ENCODE measurements around the gene ITSN2. TPM values are rescaled to one million over a fixed set of nuclear protein-coding genes. Genes with fewer than 3 reads are reported as not detected.
"Not testable (repeated sequence)": the region's sequence is repeated elsewhere in the genome, so short reads cannot be mapped to it uniquely, and the experiment has no call there.

The ITSN2 gene
- total RNA-seq, 2 experiments from 2014 or later: 69.7 to 71.2 TPM

DNA sequence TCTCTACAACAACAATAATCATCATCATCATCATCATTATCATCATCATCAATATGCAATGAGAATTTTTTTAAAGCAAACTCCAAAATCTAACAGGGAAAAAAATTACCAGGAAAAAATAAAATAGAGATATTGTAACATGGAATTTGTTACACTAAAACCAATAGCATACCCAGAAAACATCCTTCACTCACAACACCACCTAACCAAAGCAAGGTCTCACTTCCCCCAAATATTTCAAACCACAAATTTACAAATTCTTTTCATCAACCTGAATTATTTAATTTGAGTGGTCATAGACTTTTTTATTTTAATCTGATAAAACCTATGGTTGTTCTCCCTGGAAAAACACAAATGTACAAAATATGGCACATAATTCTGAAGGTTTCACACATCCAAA is 11.2 kb downstream of the ITSN2 start:
- ChIA-PET POLR2A (no interaction called here), CTCF (interaction anchor here (1.3 kb wide), 1 partner anchor 10 kb away, joined by 3 read pairs; no protein-coding TSS in a partner anchor)
- no peak for ATAC-seq
- H3K27ac Mint-ChIP-seq: no peak overlapping the region
- H3K36me3 Mint-ChIP-seq (ENCODE audit: low read depth): no peaks in the 10 kb centered on the region
- H3K4me1 Mint-ChIP-seq (ENCODE audit: low read depth): peaks cover 24% of the 10 kb centered on the region
- no peak for DNase-seq
- no peaks in the 10 kb centered on the region for H3K9me3 Mint-ChIP-seq (ENCODE audit: insufficient read depth)
- no peaks in the 10 kb centered on the region for H3K27me3 Mint-ChIP-seq (ENCODE audit: low read depth)
- H3K4me3 Mint-ChIP-seq: no peak overlapping the region

DNA sequence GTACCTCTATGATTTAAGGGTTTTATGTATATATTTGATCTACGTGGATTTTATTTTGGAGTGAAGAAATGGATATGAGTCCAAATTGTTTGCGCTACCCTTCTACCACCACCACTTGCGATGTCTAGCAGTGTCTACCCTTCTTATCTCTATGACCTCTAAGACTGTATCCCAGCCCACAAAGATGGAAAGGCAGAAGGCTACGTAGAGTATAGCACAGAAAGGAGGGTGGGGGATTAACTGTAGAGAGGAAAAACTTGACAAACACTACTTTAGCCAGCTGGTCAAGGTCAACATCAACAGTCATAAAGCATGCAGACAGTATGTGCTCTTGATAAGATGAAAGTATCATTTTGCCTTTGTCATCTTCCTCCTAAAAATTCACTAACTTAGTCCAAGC is 14.4 kb downstream of the ITSN2 start:
- Mint-ChIP-seq H3K4me3 (no peak overlapping the region), H3K27me3 (ENCODE audit: low read depth) (no peaks in the 10 kb centered on the region), H3K27ac (no peak overlapping the region), H3K9me3 (ENCODE audit: insufficient read depth) (no peaks in the 10 kb centered on the region), H3K36me3 (ENCODE audit: low read depth) (no peaks in the 10 kb centered on the region), H3K4me1 (ENCODE audit: low read depth) (peaks cover 18% of the 10 kb centered on the region)
- ChIA-PET POLR2A (no interaction called here), CTCF (no interaction called here)
- DNase-seq (no peak), ATAC-seq (no peak)

DNA sequence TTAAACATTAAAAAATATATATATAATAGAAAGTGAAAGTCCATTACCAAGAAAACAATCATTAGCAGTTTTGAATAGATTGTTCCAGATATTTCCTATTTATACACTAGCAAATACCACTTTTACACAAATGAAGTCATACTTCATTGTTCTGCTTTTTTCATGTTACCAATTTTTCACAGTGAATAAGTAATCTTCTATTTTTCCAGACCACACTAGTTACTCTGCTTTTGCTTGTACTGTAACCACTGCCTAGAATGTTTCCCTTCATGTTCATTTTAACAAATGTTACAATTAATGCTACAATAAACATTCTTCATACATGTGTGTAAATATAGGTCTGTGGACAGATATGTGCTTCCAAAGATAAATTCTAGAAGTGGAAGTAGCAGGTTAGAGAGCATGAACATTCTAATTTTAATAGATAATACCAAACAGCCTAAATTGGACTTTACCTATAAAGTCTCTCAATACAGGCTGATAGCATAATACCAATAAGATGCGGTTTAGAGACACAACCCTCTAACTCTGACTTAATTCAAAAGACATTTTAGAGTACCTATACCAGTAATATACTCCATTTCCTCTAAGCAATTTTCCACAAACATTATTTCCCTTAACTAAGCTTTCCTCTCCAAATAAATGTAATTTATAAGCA is 17.0 kb downstream of the ITSN2 start:
- no peak for DNase-seq
- Mint-ChIP-seq H3K9me3 (ENCODE audit: insufficient read depth) (no peaks in the 10 kb centered on the region), H3K27me3 (ENCODE audit: low read depth) (no peaks in the 10 kb centered on the region), H3K4me3 (no peak overlapping the region), H3K36me3 (ENCODE audit: low read depth) (no peaks in the 10 kb centered on the region), H3K4me1 (ENCODE audit: low read depth) (peaks cover 17% of the 10 kb centered on the region), H3K27ac (no peak overlapping the region)
- POLR2A ChIA-PET: no interaction called here
- ATAC-seq: no peak
- CTCF ChIA-PET: no interaction called here

DNA sequence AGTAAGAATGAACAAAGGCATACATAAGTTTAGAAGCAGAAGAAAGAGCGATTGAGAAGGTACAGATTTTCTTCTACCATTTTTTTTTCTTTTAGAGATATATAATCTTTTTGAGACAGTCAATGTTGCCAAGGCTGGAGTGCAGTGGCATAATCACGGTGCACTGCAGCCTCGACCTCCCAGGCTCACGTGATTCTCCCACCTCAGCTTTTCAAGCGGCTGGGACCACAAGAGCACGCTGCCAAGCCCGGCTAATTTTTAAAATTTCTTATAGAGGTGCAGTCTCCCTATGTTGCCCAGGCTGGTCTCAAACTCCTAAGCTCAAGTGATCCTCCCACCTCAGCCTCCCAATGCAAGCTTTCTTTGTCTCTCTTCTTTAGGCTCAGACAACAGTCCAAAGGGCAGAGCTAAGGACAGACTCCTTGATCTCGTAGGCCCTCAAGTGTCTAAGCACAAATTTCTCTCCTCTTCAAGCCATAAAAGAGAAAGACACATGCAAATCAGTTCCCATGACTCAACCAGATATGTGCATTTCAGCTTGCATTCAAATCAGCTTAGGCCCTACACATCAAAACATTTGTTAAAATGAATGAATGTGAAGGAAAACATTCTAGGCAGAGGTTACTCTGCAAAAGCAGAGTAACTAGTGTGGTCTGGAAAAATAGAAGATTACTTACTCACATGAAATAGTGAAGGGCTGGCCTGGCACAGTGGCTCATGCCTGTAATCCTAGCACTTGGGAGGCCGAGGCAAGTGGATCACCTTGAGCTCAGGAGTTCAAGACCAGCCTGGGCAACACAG is 18.0 kb downstream of the ITSN2 start:
- Mint-ChIP-seq H3K4me3 (no peak overlapping the region), H3K27ac (no peak overlapping the region), H3K9me3 (ENCODE audit: insufficient read depth) (no peaks in the 10 kb centered on the region), H3K4me1 (ENCODE audit: low read depth) (peaks cover 23% of the 10 kb centered on the region), H3K36me3 (ENCODE audit: low read depth) (no peaks in the 10 kb centered on the region), H3K27me3 (ENCODE audit: low read depth) (no peaks in the 10 kb centered on the region)
- ChIA-PET POLR2A (no interaction called here), CTCF (no interaction called here)
- DNase-seq: no peak
- no peak for ATAC-seq

DNA sequence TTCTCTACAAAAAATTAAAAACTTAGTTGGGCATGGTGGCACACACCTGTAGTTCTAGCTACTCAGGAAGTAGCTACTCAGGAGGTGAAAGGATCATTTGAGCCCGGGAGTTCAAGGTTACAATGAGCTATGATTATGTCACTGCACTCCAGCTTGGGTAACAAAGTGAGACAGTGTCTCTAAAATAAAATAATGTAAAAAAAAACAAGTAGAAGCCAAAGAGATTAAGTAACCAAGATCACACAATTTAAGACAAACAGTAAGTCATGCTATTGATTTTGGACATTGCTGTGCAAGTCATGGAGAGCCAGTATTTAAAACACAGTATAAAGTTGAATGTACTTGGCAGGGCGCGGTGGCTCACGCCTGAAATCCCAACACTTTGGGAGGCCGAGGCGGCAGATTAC is 20.5 kb downstream of the ITSN2 start:
- DNase-seq (no peak), ATAC-seq (no peak)
- H3K4me3 Mint-ChIP-seq: no peak overlapping the region
- H3K36me3 Mint-ChIP-seq (ENCODE audit: low read depth): peaks cover 5% of the 10 kb centered on the region
- no peaks in the 10 kb centered on the region for H3K27me3 Mint-ChIP-seq (ENCODE audit: low read depth)
- POLR2A ChIA-PET: no interaction called here
- H3K9me3 Mint-ChIP-seq (ENCODE audit: insufficient read depth): no peaks in the 10 kb centered on the region
- peaks cover 28% of the 10 kb centered on the region for H3K4me1 Mint-ChIP-seq (ENCODE audit: low read depth)
- CTCF ChIA-PET: no interaction called here
- no peak overlapping the region for H3K27ac Mint-ChIP-seq

DNA sequence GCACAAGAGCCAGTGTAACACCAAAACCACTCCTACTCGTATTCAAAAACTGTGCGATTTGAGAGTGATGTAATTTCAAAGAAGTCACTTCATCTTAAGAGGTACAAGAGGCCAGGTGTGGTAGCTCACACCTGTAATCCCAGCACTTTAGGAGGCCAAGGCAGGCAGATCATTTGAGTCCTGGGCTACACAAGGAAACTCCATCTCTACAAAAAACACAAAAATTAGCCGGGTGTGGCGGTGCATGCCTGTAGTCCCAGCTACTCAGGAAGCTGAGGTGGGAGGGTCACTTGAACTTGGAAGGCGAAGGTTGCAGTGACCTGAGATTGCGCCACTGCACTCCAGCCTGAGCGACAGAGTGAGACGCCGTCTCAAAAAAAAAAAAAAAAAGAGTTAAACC is 21.2 kb downstream of the ITSN2 start:
- H3K27me3 Mint-ChIP-seq (ENCODE audit: low read depth); DNase-seq; H3K36me3 Mint-ChIP-seq (ENCODE audit: low read depth); H3K4me3 Mint-ChIP-seq; CTCF ChIA-PET; ATAC-seq; H3K27ac Mint-ChIP-seq; H3K9me3 Mint-ChIP-seq (ENCODE audit: insufficient read depth); POLR2A ChIA-PET: not testable (repeated sequence)
- peaks cover 33% of the 10 kb centered on the region for H3K4me1 Mint-ChIP-seq (ENCODE audit: low read depth)

DNA sequence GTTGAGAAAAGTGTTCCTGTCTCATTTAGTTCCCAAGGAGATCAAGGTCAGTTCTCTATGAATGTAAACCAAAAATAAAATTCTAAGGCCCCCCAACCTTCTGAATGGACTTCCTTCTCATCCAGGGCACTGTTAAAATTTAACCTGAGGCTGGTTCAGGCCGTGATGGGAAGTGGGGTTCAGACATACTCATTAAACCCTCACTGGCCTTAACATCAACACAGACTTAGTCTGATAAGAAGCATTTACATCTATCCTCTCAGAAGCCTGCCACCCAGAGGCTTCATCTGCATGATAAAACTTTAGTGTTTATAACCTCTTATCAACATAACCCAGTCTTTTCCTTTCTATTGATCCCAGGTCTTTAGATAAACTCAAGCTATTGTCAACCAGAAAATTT is 22.4 kb downstream of the ITSN2 start:
- ChIA-PET POLR2A (no interaction called here), CTCF (no interaction called here)
- no peak for ATAC-seq
- no peaks in the 10 kb centered on the region for H3K27me3 Mint-ChIP-seq (ENCODE audit: low read depth)
- H3K9me3 Mint-ChIP-seq (ENCODE audit: insufficient read depth): no peaks in the 10 kb centered on the region
- peaks cover 38% of the 10 kb centered on the region for H3K4me1 Mint-ChIP-seq (ENCODE audit: low read depth)
- no peak for DNase-seq
- no peak overlapping the region for H3K4me3 Mint-ChIP-seq
- peaks cover 5% of the 10 kb centered on the region for H3K36me3 Mint-ChIP-seq (ENCODE audit: low read depth)
- H3K27ac Mint-ChIP-seq: no peak overlapping the region

DNA sequence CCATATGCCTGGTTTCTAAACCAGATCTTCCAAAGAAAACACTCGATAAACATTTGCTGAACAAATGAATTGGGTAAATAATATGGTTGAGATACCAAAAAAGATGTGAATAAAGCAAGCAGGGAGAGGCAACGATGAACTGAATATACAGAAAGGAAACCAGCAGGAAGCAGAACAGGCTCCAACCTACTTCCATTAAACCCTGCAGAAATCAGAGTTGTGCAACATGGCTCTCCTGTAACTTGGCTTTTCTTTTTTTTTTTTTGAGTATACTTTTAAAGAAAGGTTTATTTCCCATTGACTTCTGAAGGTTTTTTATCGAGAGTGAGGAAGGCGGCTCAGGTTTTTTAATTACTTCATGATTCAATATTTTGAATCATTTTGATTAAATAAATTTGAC is 23.5 kb downstream of the ITSN2 start:
- no peak overlapping the region for H3K4me3 Mint-ChIP-seq
- no peaks in the 10 kb centered on the region for H3K9me3 Mint-ChIP-seq (ENCODE audit: insufficient read depth)
- H3K4me1 Mint-ChIP-seq (ENCODE audit: low read depth): peaks cover 38% of the 10 kb centered on the region
- H3K36me3 Mint-ChIP-seq (ENCODE audit: low read depth): peaks cover 5% of the 10 kb centered on the region
- H3K27me3 Mint-ChIP-seq (ENCODE audit: low read depth): no peaks in the 10 kb centered on the region
- CTCF ChIA-PET: no interaction called here
- ATAC-seq (no peak), DNase-seq (no peak)
- POLR2A ChIA-PET: no interaction called here
- H3K27ac Mint-ChIP-seq: no peak overlapping the region

DNA sequence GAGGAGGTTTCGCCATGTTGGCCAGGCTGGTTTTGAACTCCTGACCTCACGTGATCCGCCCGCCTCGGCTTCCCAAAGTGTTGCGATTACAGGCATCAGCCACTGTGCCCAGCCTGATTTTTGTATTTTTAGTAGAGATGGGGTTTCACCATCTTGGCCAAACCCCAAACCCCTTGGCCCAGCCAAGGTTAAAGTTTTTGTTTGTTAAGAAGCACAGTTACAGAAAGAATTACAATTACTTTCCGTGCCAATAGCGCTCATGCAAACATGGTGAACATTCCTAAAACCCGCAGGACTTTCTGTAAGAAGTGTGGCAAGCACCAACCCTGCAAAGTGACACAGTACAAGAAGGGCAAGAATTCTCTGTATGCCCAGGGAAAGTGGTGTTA is 26.1 kb downstream of the ITSN2 start:
- no peaks in the 10 kb centered on the region for H3K27me3 Mint-ChIP-seq (ENCODE audit: low read depth)
- H3K27ac Mint-ChIP-seq: no peak overlapping the region
- H3K36me3 Mint-ChIP-seq (ENCODE audit: low read depth): peaks cover 9% of the 10 kb centered on the region
- peaks cover 35% of the 10 kb centered on the region for H3K4me1 Mint-ChIP-seq (ENCODE audit: low read depth)
- ChIA-PET CTCF (no interaction called here), POLR2A (no interaction called here)
- no peaks in the 10 kb centered on the region for H3K9me3 Mint-ChIP-seq (ENCODE audit: insufficient read depth)
- no peak for ATAC-seq
- DNase-seq: no peak
- H3K4me3 Mint-ChIP-seq: no peak overlapping the region

DNA sequence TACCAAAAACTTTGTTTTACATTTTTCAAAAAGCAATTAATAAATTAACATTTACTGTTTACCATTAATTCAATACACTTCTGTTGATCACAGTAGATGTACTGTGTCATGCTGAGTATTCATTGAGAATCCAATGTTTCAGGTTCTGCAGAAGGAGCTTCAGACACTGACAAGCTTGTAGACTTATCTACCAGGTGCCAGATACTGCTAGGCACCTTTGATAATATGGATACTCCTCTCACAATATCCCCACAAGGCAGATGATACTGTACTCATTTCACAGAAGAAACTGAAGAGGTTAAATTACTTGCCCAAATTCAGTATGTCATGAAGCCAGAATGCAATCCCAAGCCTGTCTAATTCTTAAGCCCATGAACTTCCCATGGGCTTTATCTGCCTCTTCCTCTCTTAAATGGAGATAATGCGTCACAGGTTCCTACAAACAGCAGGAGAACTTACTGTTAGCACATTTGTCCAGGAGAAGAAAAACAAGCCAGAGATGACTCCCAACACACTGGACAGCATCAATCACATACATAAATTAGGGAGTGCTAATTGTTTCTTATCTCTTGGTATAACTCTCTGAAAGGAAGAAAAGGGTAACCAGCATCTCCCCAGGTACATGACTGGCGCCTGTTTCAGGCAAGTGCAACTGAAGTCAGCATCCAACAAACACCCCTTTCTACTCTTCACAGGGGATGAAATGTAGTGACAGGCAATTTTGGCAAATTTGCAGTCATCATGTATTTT is 27.4 kb downstream of the ITSN2 start:
- Mint-ChIP-seq H3K9me3 (ENCODE audit: insufficient read depth) (no peaks in the 10 kb centered on the region), H3K4me3 (no peak overlapping the region), H3K4me1 (ENCODE audit: low read depth) (peaks cover 32% of the 10 kb centered on the region), H3K27ac (no peak overlapping the region), H3K27me3 (ENCODE audit: low read depth) (no peaks in the 10 kb centered on the region), H3K36me3 (ENCODE audit: low read depth) (peaks cover 9% of the 10 kb centered on the region)
- no peak for DNase-seq
- ChIA-PET POLR2A (interaction anchor here (0.7 kb wide), 1 partner anchor 905 kb away, joined by 3 read pairs; no protein-coding TSS in a partner anchor), CTCF (no interaction called here)
- ATAC-seq: no peak

DNA sequence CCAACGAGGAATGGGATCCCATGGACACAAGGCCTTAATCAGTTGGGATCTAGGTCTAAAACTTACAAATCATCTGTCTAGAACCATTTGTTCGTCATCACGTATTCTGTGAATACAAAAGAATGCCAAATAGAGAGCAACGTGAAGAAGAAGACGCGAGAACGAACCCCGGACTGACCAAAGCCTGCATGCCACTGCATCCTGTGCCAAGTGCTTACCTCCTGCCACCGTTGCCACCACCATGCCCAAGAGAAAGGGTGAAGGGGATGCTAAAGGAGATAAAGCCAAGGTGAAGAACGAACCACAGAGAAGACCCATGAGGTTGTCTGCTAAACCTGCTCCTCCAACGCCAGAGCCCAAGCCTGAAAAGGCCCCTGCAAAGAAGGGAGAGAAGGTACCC is 30.2 kb downstream of the ITSN2 start:
- Mint-ChIP-seq H3K27ac (no peak overlapping the region), H3K36me3 (ENCODE audit: low read depth) (peaks cover 9% of the 10 kb centered on the region), H3K9me3 (ENCODE audit: insufficient read depth) (no peaks in the 10 kb centered on the region), H3K4me3 (no peak overlapping the region), H3K4me1 (ENCODE audit: low read depth) (peaks cover 24% of the 10 kb centered on the region), H3K27me3 (ENCODE audit: low read depth) (no peaks in the 10 kb centered on the region)
- ATAC-seq (no peak), DNase-seq (no peak)
- ChIA-PET POLR2A (no interaction called here), CTCF (no interaction called here)

DNA sequence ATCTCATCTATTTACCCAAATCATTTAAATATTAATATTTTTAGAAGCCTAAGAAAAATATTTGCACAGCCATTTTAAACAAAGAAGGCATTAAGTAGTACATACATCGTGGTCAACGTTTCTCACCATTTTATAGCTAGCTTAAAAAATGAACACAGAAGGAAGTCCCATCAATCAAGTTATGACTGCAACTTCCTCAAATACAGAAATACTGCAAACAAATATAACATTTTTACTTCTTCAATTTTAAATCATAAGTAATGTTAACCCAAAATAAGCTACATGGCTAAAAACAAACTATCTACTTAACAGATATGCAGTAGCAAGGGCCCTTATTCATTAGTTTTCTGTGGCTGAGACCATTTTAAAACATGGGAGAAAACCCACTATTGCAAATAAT is 30.6 kb downstream of the ITSN2 start:
- H3K4me3 Mint-ChIP-seq: no peak overlapping the region
- H3K4me1 Mint-ChIP-seq (ENCODE audit: low read depth): peaks cover 24% of the 10 kb centered on the region
- ChIA-PET CTCF (no interaction called here), POLR2A (interaction anchor here (1.0 kb wide), 1 partner anchor 31 kb away, joined by 4 read pairs; the partner anchor contains the start of gene ITSN2)
- DNase-seq: no peak
- H3K36me3 Mint-ChIP-seq (ENCODE audit: low read depth): peaks cover 11% of the 10 kb centered on the region
- H3K9me3 Mint-ChIP-seq (ENCODE audit: insufficient read depth): no peaks in the 10 kb centered on the region
- no peak for ATAC-seq
- H3K27ac Mint-ChIP-seq: no peak overlapping the region
- no peaks in the 10 kb centered on the region for H3K27me3 Mint-ChIP-seq (ENCODE audit: low read depth)

Data from activated CD8-positive, alpha-beta T cell treated with anti-CD3 and anti-CD28 coated beads, Interleukin-2, amount 10 ng/mL, durations not matched to agents 7 days and 5 days (primary cell).